Panc1 (cell line): ENCODE results near the gene ABCG1. TPM values are rescaled to one million over a fixed set of nuclear protein-coding genes. Genes with fewer than 3 reads are reported as not detected.

ENCODE experiments used
- ATAC-seq: fragments of 200-7000 bp; cut with Tn5 transposase; 2 replicates; pipeline ENCODE4 v1.9.1; 2020; ENCODE audit warnings: mild to moderate bottlenecking, moderate library complexity
- BruUV-seq: library from RNA; stranded (reverse); fragments of 400-500 nt; replicated peaks from 2 replicates; lab custom pipeline; 2021; lab: Mats Ljungman, UMichigan
- CTCF ChIA-PET: fragments of 300-600 bp; sonication (Branson Sonifier 250); formaldehyde crosslinking; loops from one replicate; lab custom pipeline; 2022; ENCODE audit warnings: antibody characterized with exemption; lab: Charles Lee
- POLR2A ChIA-PET: fragments of 300-600 bp; sonication (Branson Sonifier 250); formaldehyde crosslinking; loops from one replicate; lab custom pipeline; 2022; ENCODE audit warnings: antibody characterized with exemption; lab: Charles Lee
- DNase-seq: peaks from one replicate; pipeline ENCODE4 v3.0.0-alpha.2; 2010; ENCODE audit warnings: low read depth, low spot score
- H3K27ac ChIP-seq: 2 replicates; pipeline ENCODE4 v1.5.1; 2011; ENCODE audit warnings: mild to moderate bottlenecking, low read length, inconsistent platforms
- H3K27me3 ChIP-seq: fragments of 200-500 bp; sonication (Bioruptor generic); 2 replicates; pipeline ENCODE4 v1.6.0; 2014; ENCODE audit warnings: low read length, inconsistent platforms; ENCODE audit not compliant: control insufficient read depth, insufficient read depth
- H3K36me3 ChIP-seq: fragments of 200-500 bp; sonication (Bioruptor generic); 2 replicates; pipeline ENCODE4 v1.5.1; 2014; ENCODE audit warnings: inconsistent platforms, mild to moderate bottlenecking, low read length, moderate library complexity; ENCODE audit not compliant: control insufficient read depth, insufficient read depth
- H3K4me1 ChIP-seq: 2 replicates; pipeline ENCODE4 v1.5.1; 2011; ENCODE audit warnings: inconsistent platforms, mild to moderate bottlenecking, low read length, moderate library complexity; ENCODE audit not compliant: control insufficient read depth, insufficient read depth
- H3K4me3 ChIP-seq, 2 experiments: 2 replicates each; pipeline ENCODE4 v1.5.1; 2011 to 2012; ENCODE audit warnings: low read depth in 2 of 2, low read length in 2 of 2, mild to moderate bottlenecking in 2 of 2, inconsistent platforms in 1 of 2, moderate library complexity in 1 of 2
- H3K9me3 ChIP-seq: fragments of 200-500 bp; sonication (Bioruptor generic); 2 replicates; pipeline ENCODE4 v1.5.1; 2014; ENCODE audit warnings: low read depth, mild to moderate bottlenecking, inconsistent platforms, low read length, moderate library complexity; ENCODE audit not compliant: control insufficient read depth, insufficient read depth
- POLR2AphosphoS5 ChIP-seq: IDR thresholded peaks from 2 replicates; pipeline ENCODE4 v1.6.1; 2012; ENCODE audit warnings: mild to moderate bottlenecking, low read depth, low read length, moderate library complexity
- SIN3A ChIP-seq: IDR thresholded peaks from 2 replicates; pipeline ENCODE4 v1.6.1; 2012; ENCODE audit warnings: low read depth, mild to moderate bottlenecking, low read length, moderate library complexity, borderline replicate concordance; ENCODE audit not compliant: insufficient read depth
- TCF7L2 ChIP-seq: IDR thresholded peaks from 2 replicates; pipeline ENCODE4 v1.6.1; 2011; ENCODE audit warnings: mild to moderate bottlenecking, low read depth, low read length, inconsistent platforms
- in situ Hi-C: cut with HindIII; loops from 2 replicates; pipeline ENCODE4 v1.10.0; 2016; ENCODE audit warnings: low sequenced_read_pairs, low pct_unique_long_range_greater_than_20kb
- intact Hi-C: fragments of 100-400 bp; cut with micrococcal nuclease; formaldehyde crosslinking; loops from one replicate; pipeline ENCODE4 v1.10.0; 2022; ENCODE audit not compliant: unreplicated experiment
- total RNA-seq: library from RNA; stranded (reverse); gene quantifications from one replicate; pipeline ENCODE4 v1.2.1, GENCODE V29; 2021; ENCODE audit not compliant: unreplicated experiment
- TF ChIP-seq, protein P1 (sequence below): fragments of 450-650 bp; IDR thresholded peaks from 2 replicates; pipeline ENCODE4 v1.5.1; 2017; ENCODE audit warnings: mild to moderate bottlenecking
- TF ChIP-seq, protein P2 (sequence below), 2 experiments: IDR thresholded peaks; 2 replicates each; pipeline ENCODE4 v1.6.1; 2011 to 2012; ENCODE audit warnings: low read depth in 2 of 2, control low read depth in 1 of 2, low read length in 1 of 2, mild to moderate bottlenecking in 1 of 2, moderate library complexity in 1 of 2; ENCODE audit not compliant: insufficient read depth in 1 of 2

The ABCG1 gene
- total RNA-seq, 1 experiment from 2014 or later = 0.80 TPM

DNA sequence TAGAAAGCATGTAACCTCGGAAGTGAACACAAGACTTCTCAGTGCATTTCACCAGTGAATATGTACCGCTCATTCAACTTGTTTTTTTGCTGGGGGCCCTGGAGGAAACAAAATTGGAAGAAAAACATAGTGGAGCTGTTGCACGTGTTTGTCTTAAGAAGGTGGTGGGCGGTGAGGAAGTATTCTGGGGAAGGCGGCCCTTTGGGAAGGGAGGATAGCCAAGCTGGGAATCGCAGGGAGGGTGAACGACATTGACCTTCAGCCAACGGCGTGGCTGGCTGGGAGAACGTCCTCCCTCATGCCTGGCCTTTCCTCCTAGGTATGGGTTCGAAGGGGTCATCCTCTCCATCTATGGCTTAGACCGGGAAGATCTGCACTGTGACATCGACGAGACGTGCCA is 76.9 kb downstream of the ABCG1 start:
- POLR2A ChIA-PET = no interaction called here

DNA sequence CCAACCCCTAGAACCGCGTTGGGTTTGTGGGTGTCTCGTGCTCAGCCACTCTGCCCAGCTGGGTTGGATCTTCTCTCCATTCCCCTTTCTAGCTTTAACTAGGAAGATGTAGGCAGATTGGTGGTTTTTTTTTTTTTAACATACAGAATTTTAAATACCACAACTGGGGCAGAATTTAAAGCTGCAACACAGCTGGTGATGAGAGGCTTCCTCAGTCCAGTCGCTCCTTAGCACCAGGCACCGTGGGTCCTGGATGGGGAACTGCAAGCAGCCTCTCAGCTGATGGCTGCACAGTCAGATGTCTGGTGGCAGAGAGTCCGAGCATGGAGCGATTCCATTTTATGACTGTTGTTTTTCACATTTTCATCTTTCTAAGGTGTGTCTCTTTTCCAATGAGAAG is 77.6 kb downstream of the ABCG1 start:
- Histone ChIP-seq H3K27ac (no peak overlapping the region), H3K4me1 (no peaks in the 10 kb centered on the region), H3K27me3 (no peaks in the 10 kb centered on the region), H3K36me3 (no peaks in the 10 kb centered on the region), H3K4me3 (no peak overlapping the region), H3K9me3 (no peaks in the 10 kb centered on the region)
- POLR2A ChIA-PET = no interaction called here
- BruUV-seq = no TSS peak
- intact Hi-C loops (no loop called here), in situ Hi-C loops (no loop called here)
- no peak for DNase-seq
- no peak for TF ChIP-seq TCF7L2
- TF ChIP-seq POLR2AphosphoS5 = no peak
- TF ChIP-seq, protein P1, sequence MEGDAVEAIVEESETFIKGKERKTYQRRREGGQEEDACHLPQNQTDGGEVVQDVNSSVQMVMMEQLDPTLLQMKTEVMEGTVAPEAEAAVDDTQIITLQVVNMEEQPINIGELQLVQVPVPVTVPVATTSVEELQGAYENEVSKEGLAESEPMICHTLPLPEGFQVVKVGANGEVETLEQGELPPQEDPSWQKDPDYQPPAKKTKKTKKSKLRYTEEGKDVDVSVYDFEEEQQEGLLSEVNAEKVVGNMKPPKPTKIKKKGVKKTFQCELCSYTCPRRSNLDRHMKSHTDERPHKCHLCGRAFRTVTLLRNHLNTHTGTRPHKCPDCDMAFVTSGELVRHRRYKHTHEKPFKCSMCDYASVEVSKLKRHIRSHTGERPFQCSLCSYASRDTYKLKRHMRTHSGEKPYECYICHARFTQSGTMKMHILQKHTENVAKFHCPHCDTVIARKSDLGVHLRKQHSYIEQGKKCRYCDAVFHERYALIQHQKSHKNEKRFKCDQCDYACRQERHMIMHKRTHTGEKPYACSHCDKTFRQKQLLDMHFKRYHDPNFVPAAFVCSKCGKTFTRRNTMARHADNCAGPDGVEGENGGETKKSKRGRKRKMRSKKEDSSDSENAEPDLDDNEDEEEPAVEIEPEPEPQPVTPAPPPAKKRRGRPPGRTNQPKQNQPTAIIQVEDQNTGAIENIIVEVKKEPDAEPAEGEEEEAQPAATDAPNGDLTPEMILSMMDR = no peak
- TF ChIP-seq SIN3A = no peak
- TF ChIP-seq, protein P2, sequence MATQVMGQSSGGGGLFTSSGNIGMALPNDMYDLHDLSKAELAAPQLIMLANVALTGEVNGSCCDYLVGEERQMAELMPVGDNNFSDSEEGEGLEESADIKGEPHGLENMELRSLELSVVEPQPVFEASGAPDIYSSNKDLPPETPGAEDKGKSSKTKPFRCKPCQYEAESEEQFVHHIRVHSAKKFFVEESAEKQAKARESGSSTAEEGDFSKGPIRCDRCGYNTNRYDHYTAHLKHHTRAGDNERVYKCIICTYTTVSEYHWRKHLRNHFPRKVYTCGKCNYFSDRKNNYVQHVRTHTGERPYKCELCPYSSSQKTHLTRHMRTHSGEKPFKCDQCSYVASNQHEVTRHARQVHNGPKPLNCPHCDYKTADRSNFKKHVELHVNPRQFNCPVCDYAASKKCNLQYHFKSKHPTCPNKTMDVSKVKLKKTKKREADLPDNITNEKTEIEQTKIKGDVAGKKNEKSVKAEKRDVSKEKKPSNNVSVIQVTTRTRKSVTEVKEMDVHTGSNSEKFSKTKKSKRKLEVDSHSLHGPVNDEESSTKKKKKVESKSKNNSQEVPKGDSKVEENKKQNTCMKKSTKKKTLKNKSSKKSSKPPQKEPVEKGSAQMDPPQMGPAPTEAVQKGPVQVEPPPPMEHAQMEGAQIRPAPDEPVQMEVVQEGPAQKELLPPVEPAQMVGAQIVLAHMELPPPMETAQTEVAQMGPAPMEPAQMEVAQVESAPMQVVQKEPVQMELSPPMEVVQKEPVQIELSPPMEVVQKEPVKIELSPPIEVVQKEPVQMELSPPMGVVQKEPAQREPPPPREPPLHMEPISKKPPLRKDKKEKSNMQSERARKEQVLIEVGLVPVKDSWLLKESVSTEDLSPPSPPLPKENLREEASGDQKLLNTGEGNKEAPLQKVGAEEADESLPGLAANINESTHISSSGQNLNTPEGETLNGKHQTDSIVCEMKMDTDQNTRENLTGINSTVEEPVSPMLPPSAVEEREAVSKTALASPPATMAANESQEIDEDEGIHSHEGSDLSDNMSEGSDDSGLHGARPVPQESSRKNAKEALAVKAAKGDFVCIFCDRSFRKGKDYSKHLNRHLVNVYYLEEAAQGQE (IDR thresholded peaks at IDR 0.05; ENCODE audit: insufficient read depth in 1 of 2, low read depth in 2 of 2, low read length in 1 of 2) = no peak
- ATAC-seq = no peak
- CTCF ChIA-PET = interaction anchor here (0.8 kb wide), 1 partner anchor 9 kb away, joined by 7 read pairs; no protein-coding TSS in a partner anchor

More for the DNA sequence above, 76.9 kb downstream of the ABCG1 start:
- ATAC-seq (no peak), DNase-seq (no peak)
- no peaks in the 10 kb centered on the region for H3K27me3 ChIP-seq
- BruUV-seq = no TSS peak
- H3K9me3 ChIP-seq = no peaks in the 10 kb centered on the region
- no peaks in the 10 kb centered on the region for H3K4me1 ChIP-seq
- CTCF ChIA-PET = interaction anchor here (0.7 kb wide), 1 partner anchor 22 kb away, joined by 5 read pairs; no protein-coding TSS in a partner anchor
- TF ChIP-seq, protein P2 (IDR thresholded peaks at IDR 0.05; ENCODE audit: insufficient read depth in 1 of 2, low read depth in 2 of 2, low read length in 1 of 2) = no peak
- TF ChIP-seq POLR2AphosphoS5 (no peak), TCF7L2 (no peak), SIN3A (no peak)
- TF ChIP-seq, protein P1 = no peak
- intact Hi-C loops (no loop called here), in situ Hi-C loops (no loop called here)
- no peak overlapping the region for H3K27ac ChIP-seq
- H3K36me3 ChIP-seq = no peaks in the 10 kb centered on the region
- no peak overlapping the region for H3K4me3 ChIP-seq
